Hematopoietic multipotent progenitor cell (in vitro differentiated cells): ENCODE data around the gene CCM2. TPM values are rescaled to one million over a fixed set of nuclear protein-coding genes. Genes with fewer than 3 reads are reported as not detected.

Source experiments
- DNase-seq, 3 donors: peaks; one replicate each; pipeline ENCODE4 v3.0.0-alpha.2; 2011 to 2015; ENCODE audit warnings: low read depth in 2 of 3, low spot score in 2 of 3
- total RNA-seq: library from RNA; depleted of rRNA; stranded (reverse); fragments of >200 nt; gene quantifications from one replicate; pipeline ENCODE4 v1.2.3, GENCODE V29; 2012

The CCM2 gene
- total RNA-seq, 1 donor = 143 TPM

DNA sequence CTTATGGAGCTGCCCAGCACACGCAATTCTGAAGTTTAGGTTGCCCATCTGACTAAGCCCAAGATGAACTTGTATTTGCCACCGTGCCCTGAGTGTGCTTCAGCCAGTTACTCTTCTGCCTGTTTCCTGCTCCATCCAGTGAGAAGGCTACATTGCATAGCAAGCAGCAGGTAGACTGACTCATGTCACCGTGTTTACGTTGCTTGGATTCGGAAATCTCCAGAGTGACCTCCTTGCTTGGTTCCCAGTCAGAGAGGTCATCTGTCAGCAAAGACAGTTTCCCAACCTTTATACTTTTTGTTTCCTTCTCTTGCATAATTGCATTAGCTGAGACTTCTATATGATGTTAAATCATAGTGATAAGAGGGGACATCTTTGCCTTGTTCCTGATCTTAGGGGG lies 57.9 kb downstream of the CCM2 start:
- no peak for DNase-seq

GRCh38 chr7:45060295-45060694 lies 60.3 kb downstream of the CCM2 start:
- no peak for DNase-seq

DNA sequence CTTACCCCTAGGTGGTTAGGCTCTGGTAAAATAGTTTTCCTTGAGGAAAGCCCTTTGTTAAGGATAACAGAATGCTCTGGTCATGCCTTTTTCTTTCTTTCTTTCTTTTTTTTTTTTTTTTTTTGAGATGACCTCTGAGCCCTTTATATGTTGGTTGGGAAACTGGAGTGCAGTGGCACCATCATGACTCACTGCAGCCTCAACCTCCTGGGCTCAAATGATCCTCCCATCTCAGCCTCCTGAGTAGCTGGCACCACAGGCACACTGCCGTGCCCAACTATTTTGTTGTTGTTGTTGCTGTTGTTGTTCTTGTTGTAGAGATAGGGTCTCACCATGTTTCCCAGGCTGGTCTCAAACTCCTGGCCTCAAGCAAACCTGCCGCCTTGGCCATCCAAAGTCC lies 61.4 kb downstream of the CCM2 start:
- DNase-seq = no peak

DNA sequence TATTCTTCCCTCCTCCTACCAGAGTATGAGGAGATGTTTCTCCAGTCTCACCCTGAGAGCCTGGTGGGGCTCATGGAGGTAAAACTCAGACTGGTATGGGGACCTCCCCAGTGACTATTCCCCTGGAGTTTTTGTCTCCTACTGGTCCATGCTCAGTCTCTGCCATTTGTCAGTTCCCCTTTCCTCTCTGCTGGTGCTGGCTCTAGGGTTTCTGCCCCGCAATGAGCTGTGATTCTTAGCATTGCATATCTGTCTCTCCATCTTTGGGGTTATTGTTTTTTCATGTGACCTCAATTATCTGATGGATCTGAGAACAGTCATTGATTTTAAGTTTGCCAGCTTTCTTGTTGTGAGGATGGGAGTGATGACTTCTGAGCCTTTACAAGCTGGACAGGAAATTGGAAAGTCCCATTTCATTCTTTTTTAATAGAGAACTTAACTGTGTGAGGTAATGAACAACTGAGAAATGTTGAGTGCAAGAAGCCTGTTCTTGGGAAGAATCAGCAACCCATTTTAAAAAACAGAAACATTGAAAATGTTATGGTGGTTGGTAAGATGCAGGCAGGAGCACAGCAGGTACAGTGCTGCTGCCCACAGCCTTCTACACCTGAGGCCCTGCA lies 61.9 kb downstream of the CCM2 start:
- no peak for DNase-seq

DNA sequence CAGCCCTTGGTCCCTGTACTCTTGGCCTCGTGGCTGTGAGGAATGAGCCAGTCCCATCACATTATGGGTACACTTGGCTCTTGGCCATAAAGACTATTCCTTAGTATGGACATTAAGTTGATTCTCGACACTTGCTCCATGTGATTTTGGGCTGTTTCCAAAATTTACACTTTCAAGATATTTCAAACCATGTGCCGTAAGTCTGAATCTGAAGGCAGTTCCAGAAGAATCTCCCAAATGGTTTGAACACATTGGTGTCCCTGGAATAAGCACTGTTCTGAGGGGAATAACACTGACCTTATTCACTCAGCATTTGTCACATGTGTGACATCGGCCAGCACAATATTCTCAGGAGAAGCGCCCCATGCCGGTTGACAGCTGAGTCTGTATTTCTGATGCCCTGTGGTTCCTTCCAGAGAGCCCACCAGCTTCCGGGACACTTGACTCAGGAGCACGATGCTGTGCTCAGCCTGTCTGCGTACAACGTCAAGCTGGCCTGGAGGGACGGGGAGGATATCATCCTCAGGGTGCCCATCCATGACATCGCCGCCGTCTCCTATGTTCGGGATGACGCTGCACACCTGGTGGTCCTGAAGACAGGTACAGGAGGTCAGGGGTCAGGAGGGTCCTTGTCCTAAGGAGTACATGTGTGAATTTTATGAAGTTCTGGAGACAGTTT lies 64.2 kb downstream of the CCM2 start:
- no peak for DNase-seq

DNA sequence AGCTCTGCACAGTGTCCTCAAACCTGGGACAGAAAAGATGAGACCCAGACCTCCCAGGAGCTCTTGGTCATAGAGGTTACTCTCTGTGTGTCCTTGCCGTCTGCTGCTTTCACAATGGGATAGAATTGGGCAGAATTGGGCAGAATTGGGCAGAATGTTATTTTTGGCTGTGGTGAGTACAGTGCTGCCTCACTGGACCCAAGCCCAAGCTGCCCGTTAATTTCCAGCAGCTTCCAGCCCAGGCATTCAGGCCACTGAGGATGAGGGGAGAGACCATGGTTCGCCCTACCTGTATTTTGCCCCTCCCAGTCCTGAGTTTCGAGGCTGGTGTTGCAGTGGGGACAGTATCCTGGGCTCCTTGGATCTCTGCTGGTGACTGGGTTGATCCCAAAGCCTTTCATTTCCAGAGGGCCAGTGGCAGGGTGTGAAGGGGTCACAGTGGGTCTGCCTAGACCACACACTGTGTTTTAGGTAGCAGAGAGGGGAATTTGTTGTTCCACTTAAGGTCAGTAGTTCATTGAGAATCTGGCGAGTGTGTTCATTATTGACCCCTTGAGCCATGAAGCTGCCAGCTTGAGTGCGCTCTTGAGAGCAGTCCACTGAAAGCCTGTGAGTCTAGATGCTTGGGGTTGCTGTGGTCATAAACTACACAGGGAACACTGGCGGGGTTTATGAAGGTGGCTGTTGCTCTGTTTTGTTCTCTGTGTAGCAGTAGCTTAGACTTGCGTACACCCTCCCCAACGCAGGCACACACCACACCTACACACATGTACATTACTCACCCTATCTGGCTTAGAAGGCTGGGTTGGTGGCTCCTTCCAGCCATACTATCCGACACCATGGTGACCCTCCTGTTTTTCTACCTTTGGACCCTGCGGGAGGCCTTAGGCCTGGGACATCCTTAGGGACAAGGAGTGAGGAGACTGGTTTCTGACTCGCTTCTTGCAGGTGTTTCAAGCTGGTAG lies 65.3 kb downstream of the CCM2 start:
- DNase-seq = no peak

DNA sequence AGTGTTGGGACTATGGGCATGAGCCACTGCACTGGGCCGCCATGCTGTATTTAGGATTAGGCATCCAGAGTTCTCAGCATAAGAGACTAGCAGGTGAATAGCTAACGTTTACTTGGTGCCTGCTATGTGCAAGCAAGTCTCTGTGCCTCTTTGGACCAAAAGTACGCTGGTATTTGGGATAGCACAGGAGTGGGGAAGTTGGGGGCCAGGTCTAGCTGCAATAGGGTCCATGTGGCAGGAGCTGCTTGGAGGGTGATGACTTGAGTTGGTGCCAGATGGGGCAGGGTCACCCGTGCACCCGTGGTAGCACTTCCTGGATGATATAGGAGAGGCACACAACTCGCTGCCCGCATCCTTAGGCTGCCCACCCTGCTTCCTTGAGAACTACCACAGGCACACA lies 66.4 kb downstream of the CCM2 start:
- DNase-seq = no peak

GRCh38 chr7:45067582-45067981 lies 67.6 kb downstream of the CCM2 start:
- DNase-seq = no peak

- DNase-seq = no peak
These were observed 68.4 kb downstream of the CCM2 start for GRCh38 chr7:45068236-45069023.

DNA sequence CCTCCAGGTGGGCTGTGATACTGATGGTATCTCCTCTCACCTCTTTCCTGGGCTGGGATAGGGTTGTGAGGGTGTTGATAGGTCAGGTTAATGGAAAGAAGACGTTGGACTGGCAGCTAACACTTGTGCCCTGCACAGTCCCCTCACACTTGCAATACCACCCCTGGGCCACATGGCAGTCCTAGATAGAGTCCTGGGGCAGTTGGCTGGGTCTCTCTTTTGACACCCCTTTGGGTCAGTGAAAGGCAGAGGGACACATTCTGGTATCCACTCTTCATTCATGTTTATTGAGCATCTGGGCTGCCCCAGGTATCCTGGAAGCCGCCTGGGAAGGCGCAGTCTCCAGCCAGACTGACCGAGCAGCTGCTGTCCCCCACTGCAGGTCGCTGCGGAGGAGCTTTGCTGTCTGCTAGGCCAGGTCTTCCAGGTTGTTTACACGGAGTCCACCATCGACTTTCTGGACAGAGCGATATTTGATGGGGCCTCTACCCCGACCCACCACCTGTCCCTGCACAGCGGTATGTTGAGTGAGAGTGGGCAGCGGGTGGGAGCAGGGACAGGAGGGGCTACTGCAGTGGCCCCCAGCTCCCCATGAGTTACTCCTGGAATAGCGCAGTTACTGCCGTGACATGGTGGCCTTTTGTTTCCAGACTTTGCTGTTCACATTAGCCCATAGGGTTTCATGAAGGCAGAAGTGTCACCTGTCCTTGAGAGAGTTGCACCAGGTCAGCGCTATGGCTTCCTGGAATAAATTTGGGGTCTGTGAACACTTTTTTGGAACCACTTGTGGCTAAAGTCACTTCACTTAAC lies 69.6 kb downstream of the CCM2 start:
- no peak for DNase-seq

DNA sequence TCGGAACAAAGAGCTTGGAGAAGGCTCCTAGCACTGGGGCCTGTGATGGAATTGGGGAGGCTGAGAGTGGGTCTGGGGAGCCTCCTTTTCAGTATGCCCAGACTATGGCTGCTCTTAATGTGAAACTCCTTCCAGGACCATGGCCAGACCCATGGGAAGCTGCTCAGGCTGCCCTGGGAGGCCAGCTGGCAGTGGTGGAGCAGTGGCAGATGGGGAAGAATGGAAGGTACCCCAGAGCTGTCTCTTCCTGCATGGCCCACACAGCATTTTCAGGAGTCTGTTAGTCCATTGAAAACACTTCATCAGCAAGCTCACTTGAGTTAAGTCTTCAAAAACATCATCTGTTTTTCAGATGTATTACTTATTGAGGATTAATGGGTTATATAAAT lies 70.2 kb downstream of the CCM2 start:
- DNase-seq = no peak

GRCh38 chr7:45071528-45071927 lies 71.5 kb downstream of the CCM2 start:
- no peak for DNase-seq

DNA sequence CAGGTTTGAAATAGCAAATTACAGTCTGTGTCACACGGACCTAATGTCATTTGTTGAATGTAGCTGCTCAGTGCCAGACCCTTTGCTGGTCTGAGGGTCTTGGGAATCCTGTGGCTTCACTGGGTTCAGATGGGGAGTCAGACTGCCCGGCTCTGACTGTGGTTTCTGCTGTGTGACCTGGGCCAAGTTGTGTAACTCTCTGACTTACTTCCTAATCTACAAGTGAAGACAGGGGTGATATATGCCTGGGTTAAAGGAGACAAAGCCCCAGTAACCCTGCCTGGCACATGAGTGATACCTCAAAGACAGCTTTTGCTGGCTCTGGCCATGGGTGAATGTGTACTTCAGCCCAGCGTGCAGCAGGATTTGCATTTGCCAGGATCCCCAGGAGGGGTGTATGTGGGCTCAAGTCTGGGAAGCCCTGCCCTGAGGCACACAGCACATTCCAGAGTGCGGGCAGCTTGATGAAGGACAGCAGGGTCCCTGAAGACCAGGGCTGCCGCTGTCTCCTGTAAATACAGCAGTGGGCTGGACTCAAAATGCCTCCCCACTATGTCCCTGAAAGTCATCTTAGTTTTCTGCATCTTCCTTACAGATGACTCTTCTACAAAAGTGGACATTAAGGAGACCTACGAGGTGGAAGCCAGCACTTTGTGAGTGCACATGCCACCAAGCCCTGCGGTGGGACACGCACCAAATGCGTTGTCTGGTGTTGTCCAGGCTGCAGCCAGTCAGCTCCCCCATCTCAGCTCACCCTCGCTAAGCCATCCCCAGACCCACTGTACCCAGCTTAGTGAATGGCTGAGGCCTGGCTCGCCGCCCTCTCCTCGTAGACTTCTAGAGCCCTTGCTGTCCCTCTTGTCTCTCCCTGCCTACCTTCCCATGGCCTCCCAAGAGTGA lies 72.4 kb downstream of the CCM2 start:
- DNase-seq = no peak

- DNase-seq = no peak
These were observed 73.2 kb downstream of the CCM2 start for GRCh38 chr7:45073031-45073785.

- DNase-seq = no peak
These were observed 74.0 kb downstream of the CCM2 start for GRCh38 chr7:45073786-45074527.

- no peak for DNase-seq
These were observed 74.7 kb downstream of the CCM2 start for GRCh38 chr7:45074528-45075354.

GRCh38 chr7:45075355-45075644 lies 75.3 kb downstream of the CCM2 start:
- DNase-seq = no peak
